ENCODE measurements around the gene AQP1.

AQP1 gene

GRCh38 chr7:30907527-30908267 is 4.0 kb upstream of the AQP1 start:
- H3K4me3 ChIP-seq (ENCODE audit: low read depth, low read length) = no peak overlapping the region
- in situ Hi-C loops (cut with HindIII; ENCODE audit: low sequenced_read_pairs) = no loop called here
- TF ChIP-seq CTCF (IDR thresholded peaks at IDR 0.05; ENCODE audit: low read depth, low read length, missing control alignments) = no peak
- no peak for DNase-seq (ENCODE audit: low read depth)

- H3K4me3 ChIP-seq (ENCODE audit: low read depth, low read length) = no peak overlapping the region
- no peak for DNase-seq (ENCODE audit: low read depth)
- in situ Hi-C loops (cut with HindIII; ENCODE audit: low sequenced_read_pairs) = no loop called here
- peak; percentile 46 for TF ChIP-seq CTCF (IDR thresholded peaks at IDR 0.05; ENCODE audit: low read depth, low read length, missing control alignments)
Observed at GRCh38 chr7:30908681-30909080, 3.0 kb upstream of the AQP1 start.

GRCh38 chr7:30909431-30909830 is 2.2 kb upstream of the AQP1 start:
- DNase-seq (ENCODE audit: low read depth) = no peak
- H3K4me3 ChIP-seq (ENCODE audit: low read depth, low read length) = no peak overlapping the region
- no peak for TF ChIP-seq CTCF (IDR thresholded peaks at IDR 0.05; ENCODE audit: low read depth, low read length, missing control alignments)
- in situ Hi-C loops (cut with HindIII; ENCODE audit: low sequenced_read_pairs) = no loop called here

- DNase-seq (ENCODE audit: low read depth) = no peak
- in situ Hi-C loops (cut with HindIII; ENCODE audit: low sequenced_read_pairs) = no loop called here
- no peak for TF ChIP-seq CTCF (IDR thresholded peaks at IDR 0.05; ENCODE audit: low read depth, low read length, missing control alignments)
- H3K4me3 ChIP-seq (ENCODE audit: low read depth, low read length) = no peak overlapping the region
Observed at GRCh38 chr7:30910411-30911073, 1.1 kb upstream of the AQP1 start.

GRCh38 chr7:30911133-30911532 is 520 bp upstream of the AQP1 start:
- no peak for DNase-seq (ENCODE audit: low read depth)
- in situ Hi-C loops (cut with HindIII; ENCODE audit: low sequenced_read_pairs) = no loop called here
- H3K4me3 ChIP-seq (ENCODE audit: low read depth, low read length) = no peak overlapping the region
- no peak for TF ChIP-seq CTCF (IDR thresholded peaks at IDR 0.05; ENCODE audit: low read depth, low read length, missing control alignments)

- in situ Hi-C loops (cut with HindIII; ENCODE audit: low sequenced_read_pairs) = no loop called here
- TF ChIP-seq CTCF (IDR thresholded peaks at IDR 0.05; ENCODE audit: low read depth, low read length, missing control alignments) = no peak
- DNase-seq (ENCODE audit: low read depth) = no peak
- no peak overlapping the region for H3K4me3 ChIP-seq (ENCODE audit: low read depth, low read length)
Observed at GRCh38 chr7:30912021-30912730, 523 bp downstream of the AQP1 start.
